ENCODE data around the gene PRKCE.

The PRKCE gene

GRCh38 chr2:46183426-46183825, 532.0 kb downstream of the PRKCE start:
- H3K4me3 ChIP-seq (ENCODE audit: low read length): no peak overlapping the region
- no peak for TF ChIP-seq CTCF (conservative IDR thresholded peaks at IDR 0.05; ENCODE audit: low read depth, low read length)
- DNase-seq (ENCODE audit: low read depth): peak; percentile 69

GRCh38 chr2:46184794-46185583, 533.5 kb downstream of the PRKCE start:
- no peak overlapping the region for H3K4me3 ChIP-seq (ENCODE audit: low read length)
- peak; percentile 31 for TF ChIP-seq CTCF (conservative IDR thresholded peaks at IDR 0.05; ENCODE audit: low read depth, low read length)
- no peak for DNase-seq (ENCODE audit: low read depth)

GRCh38 chr2:46187112-46187618, 535.7 kb downstream of the PRKCE start:
- no peak overlapping the region for H3K4me3 ChIP-seq (ENCODE audit: low read length)
- no peak for DNase-seq (ENCODE audit: low read depth)
- no peak for TF ChIP-seq CTCF (conservative IDR thresholded peaks at IDR 0.05; ENCODE audit: low read depth, low read length)

DNA sequence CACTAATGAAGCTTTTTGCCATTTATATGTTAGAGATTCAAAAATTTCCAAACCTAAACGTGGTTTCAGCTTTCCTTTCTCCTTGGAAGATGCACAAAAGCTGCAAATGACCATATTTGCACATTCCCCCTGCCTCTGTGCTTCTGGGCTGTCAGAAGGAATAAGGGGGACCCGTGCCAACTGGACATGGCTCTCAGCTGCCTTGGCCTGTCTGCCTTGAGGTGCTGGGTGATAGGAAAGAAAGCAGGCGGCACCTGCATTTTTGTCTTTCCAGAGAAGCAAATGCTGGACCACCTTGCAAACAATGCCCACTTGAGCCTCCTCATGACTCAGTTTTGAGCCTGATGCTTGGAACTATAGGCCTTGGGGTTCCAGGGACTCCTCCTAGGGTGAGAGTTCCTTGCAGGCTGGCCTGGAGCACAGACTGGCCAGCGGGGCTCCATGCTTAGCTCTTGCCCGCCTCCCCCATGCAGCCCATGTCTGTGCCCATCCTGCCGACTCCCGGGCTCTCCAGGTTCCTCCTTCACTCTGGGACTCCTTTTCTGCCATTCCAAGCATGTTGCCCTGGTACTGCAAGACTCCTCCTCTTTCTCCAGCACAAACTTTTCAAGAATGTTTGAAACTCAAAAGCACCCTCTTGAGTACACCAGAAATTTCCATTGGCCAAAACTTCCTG, 536.7 kb downstream of the PRKCE start:
- DNase-seq (ENCODE audit: low read depth): no peak
- no peak for TF ChIP-seq CTCF (conservative IDR thresholded peaks at IDR 0.05; ENCODE audit: low read depth, low read length)
- no peak overlapping the region for H3K4me3 ChIP-seq (ENCODE audit: low read length)

DNA sequence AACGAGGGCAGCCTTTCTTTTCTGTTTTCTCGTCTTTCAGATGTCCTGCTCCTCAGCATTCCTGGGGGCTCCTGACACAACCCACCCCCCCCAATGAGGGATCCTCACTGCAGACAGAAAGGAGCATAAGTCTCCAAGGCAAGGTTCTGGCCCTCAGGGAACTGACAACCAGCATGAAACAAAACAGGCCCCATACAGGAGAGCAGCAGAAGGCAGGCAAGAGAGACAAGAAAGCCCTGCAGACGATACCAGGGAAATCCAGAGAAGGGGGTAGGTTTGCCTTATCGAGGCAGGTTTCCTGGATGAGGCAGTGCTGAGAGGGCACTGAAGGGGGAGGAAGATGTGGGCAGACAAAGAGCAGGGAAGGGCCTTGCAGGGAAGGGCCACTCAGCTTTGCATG, 541.9 kb downstream of the PRKCE start:
- no peak for DNase-seq (ENCODE audit: low read depth)
- no peak for TF ChIP-seq CTCF (conservative IDR thresholded peaks at IDR 0.05; ENCODE audit: low read depth, low read length)
- H3K4me3 ChIP-seq (ENCODE audit: low read length): no peak overlapping the region

GRCh38 chr2:46193855-46194254, 542.4 kb downstream of the PRKCE start:
- TF ChIP-seq CTCF (conservative IDR thresholded peaks at IDR 0.05; ENCODE audit: low read depth, low read length): no peak
- no peak for DNase-seq (ENCODE audit: low read depth)
- H3K4me3 ChIP-seq (ENCODE audit: low read length): no peak overlapping the region
